K562 (cell line): Measurements from ENCODE around the gene NECTIN4. TPM values are rescaled to one million over a fixed set of nuclear protein-coding genes. Genes with fewer than 3 reads are reported as not detected.

ENCODE experiments used
- AFF4 ChIP-seq: sonication (generic); formaldehyde crosslinking; IDR thresholded peaks from 2 replicates; pipeline ENCODE4 v1.8.0; 2023; ENCODE audit warnings: mild to moderate bottlenecking, missing genetic modification reagents
- E2F5 ChIP-seq: sonication (generic); formaldehyde crosslinking; IDR thresholded peaks from 2 replicates; pipeline ENCODE4 v1.8.0; 2022; ENCODE audit warnings: mild to moderate bottlenecking, missing genetic modification reagents
- EP300 ChIP-seq: IDR thresholded peaks from 2 replicates; pipeline ENCODE4 v1.6.1; 2012; ENCODE audit warnings: low read length, improper control_type of control experiment
- HDGF ChIP-seq: fragments of 450-650 bp; IDR thresholded peaks from 2 replicates; pipeline ENCODE4 v1.6.1; 2016
- MCM2 ChIP-seq: fragments of 450-650 bp; IDR thresholded peaks from 2 replicates; pipeline ENCODE4 v1.6.1; 2017; ENCODE audit warnings: low read depth, mild to moderate bottlenecking
- NFYB ChIP-seq: IDR thresholded peaks from 2 replicates; pipeline ENCODE4 v1.6.1; 2011; ENCODE audit warnings: mild to moderate bottlenecking, moderate library complexity; ENCODE audit not compliant: insufficient read length; ENCODE audit errors: extremely low read depth
- NR2F6 ChIP-seq: fragments of 450-650 bp; formaldehyde crosslinking; IDR thresholded peaks from 2 replicates; pipeline ENCODE4 v1.4.0; 2020; ENCODE audit warnings: mild to moderate bottlenecking
- PML ChIP-seq: IDR thresholded peaks from 2 replicates; pipeline ENCODE4 v1.6.1; 2012; ENCODE audit warnings: low read length, inconsistent platforms
- TAF9B ChIP-seq: fragments of 450-650 bp; IDR thresholded peaks from 2 replicates; pipeline ENCODE4 v1.6.1; 2018; ENCODE audit warnings: mild to moderate bottlenecking; ENCODE audit not compliant: partially characterized antibody
- ZBED1 ChIP-seq: IDR thresholded peaks from 2 replicates; pipeline ENCODE4 v1.6.1; 2014
- ZFX ChIP-seq: sonication (generic); formaldehyde crosslinking; IDR thresholded peaks from 2 replicates; pipeline ENCODE4 v1.8.0; 2022; ENCODE audit warnings: mild to moderate bottlenecking, missing genetic modification reagents, moderate library complexity
- ZNF318 ChIP-seq, 2 experiments: fragments of 450-650 bp; IDR thresholded peaks; 2 replicates each; pipeline ENCODE4 v1.6.1; 2016; ENCODE audit warnings: mild to moderate bottlenecking in 2 of 2, borderline replicate concordance in 1 of 2, low read depth in 1 of 2, moderate library complexity in 1 of 2
- ZNF584 ChIP-seq: fragments of 200-800 bp; sonication (Bioruptor generic); IDR thresholded peaks from 2 replicates; pipeline ENCODE4 v1.6.1; 2016; ENCODE audit warnings: low read depth, mild to moderate bottlenecking, missing genetic modification characterization, missing compliant biosample characterization
- polyA plus RNA-seq, 8 experiments: library from polyadenylated mRNA; depleted of rRNA in 4 of 8; stranded (reverse) in 5 of 8; unstranded in 3 of 8; fragments of >200 nt; fragmentation: Nextera tagmentation in 2 of 8; fragmentation: Illumina TruSeq in 1 of 8; extraction: Ambion mirVana in 2 of 8; extraction: Trizol in 1 of 8; gene quantifications; 2 replicates each; pipeline versions ENCODE4 v1.2.1 to v1.2.3, GENCODE V29; 2011 to 2014; ENCODE audit warnings: inconsistent platforms in 1 of 8, missing spikeins in 1 of 8
- total RNA-seq, 7 experiments: library from RNA; depleted of rRNA in 6 of 7; stranded (reverse); fragments of >200 nt in 6 of 7; fragmentation: Illumina TruSeq in 2 of 7; extraction: Trizol in 2 of 7; gene quantifications; 2 replicates each; pipeline versions ENCODE4 v1.2.1 to v1.2.3, GENCODE V29; 2011 to 2021; ENCODE audit warnings: low replicate concordance in 1 of 7

The NECTIN4 gene
- total and polyA plus RNA-seq, 9 of the 15 experiments (the other 6 are each of a cell fraction or from before 2014, with no cell fraction given): 0.01 to 0.09 TPM; not detected in 7

- TF ChIP-seq ZNF318 (IDR thresholded peaks at IDR 0.05; ENCODE audit: borderline replicate concordance in 1 of 2, low read depth in 1 of 2) (peak in 1 of 2 experiments; percentile 77; a peak in 2 of 4 replicates), ZFX (peak; percentile 82; the same call in 1 of the 2 replicates), AFF4 (CRISPR knock-in tag) (peak; percentile 41; the same call in 1 of the 2 replicates), NFYB (no peak), ZBED1 (no peak), PML (peak; percentile 39; the same call in 1 of the 2 replicates), NR2F6 (no peak), E2F5 (CRISPR knock-in tag) (no peak), EP300 (peak; percentile 25; the same call in 1 of the 2 replicates), TAF9B (peak; percentile 38), HDGF (no peak), MCM2 (no peak), ZNF584 (no peak)
Observed at GRCh38 chr1:161044908-161045735, 44.2 kb downstream of the NECTIN4 start (continued).
